CMK (cell line): ENCODE results near the gene AMT.
A peak's percentile ranks its signal among the peaks of the same experiment; 100 is the strongest.
"Not testable (repeated sequence)": the region's sequence is repeated elsewhere in the genome, so short reads cannot be mapped to it uniquely, and the experiment has no call there.

Experiments used
- DNase-seq: peaks from one replicate; pipeline ENCODE4 v3.0.0-alpha.2; 2010; ENCODE audit warnings: low read depth

The AMT gene

DNA sequence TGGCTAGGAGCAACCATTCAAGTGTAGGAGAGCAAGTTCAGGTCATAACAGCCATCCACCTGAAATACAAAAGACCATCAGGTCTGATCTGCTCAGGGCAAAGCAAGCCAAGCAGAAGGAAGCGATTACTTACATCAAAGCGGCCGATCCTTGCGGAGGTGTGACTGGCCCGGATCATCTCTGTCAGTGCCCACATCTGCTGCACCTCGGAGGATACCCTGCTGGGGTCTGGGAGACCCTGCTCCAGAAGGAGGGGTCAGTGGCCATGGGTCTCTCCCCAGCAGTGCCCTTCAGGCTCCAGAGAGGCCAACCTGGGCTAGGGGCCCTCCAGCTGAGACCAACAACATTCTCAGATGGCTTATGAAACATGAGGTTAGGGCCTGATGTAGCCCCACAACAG, 2.5 kb upstream of the AMT start:
- DNase-seq, result no peak

DNA sequence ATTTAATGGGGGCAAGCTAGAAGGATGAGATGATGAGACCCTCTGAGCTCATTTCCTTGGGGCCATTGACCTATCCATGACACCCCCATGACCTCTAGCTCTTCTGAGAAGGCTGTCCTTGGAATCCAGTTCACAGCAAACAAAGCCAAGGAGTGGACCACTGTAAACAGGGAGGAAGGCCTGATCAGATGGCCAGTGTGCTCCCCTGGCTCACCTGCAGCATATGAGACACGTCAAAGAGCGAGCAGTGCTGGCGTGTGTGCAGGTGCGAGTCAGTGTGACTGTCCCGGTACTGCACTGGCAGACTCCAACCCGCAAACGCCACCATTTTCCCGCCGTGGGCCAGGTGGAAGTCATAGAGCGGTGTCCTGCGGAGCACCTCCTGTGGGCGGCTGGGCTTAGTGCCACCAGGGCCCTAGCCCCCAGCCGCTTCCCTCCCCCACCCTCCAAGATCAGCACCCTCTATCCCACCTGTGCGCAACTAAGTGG, 339 bp downstream of the AMT start:
- no peak for DNase-seq

DNA sequence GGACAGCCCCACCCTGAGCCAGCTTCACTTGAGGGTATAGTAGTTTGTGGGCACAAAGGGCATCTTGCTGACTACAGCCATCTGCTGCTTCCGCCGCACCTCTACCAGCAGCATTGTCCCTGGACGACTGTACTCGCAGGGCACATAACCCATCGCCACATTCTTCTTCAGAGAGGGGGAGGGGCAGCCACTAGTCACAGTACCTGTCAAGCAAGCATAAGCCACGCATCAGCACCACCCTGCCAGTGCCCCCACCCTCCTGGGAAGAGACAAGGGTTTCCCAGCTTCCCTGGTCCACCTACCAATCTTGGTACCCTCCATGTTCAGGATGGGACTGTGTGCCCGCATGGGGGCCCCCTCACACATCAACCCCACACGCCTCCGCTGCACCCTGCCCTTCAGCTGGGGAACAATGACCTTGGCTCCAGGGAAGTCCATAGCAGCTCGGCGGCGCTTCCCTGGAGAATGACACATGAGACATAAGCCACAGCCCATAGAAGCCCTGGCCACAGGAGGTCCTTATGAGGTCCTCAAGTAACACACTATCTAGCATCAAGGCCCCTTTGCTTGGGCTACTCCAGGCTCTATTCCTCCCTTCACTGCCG, 4.7 kb downstream of the AMT start:
- no peak for DNase-seq

DNA sequence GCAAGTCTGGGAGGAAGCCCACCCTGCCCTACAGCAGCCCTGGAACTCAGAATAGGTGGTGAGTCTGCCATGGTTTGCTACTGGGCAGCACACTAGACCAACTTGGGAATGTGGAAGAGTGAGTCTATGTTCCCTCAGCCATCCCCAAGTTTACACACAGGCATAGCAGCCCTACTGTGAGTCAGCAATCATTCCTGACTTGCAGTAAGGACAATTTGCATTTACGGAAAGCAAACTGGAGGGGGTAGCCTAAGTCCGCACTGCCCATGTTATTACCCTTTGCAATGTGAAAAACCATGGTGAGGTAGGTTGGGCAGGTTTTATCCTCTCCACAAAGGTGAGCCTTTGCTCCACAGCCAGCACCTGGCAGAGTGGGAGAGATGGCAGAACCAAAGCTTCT, 5.4 kb downstream of the AMT start:
- no peak for DNase-seq

DNA sequence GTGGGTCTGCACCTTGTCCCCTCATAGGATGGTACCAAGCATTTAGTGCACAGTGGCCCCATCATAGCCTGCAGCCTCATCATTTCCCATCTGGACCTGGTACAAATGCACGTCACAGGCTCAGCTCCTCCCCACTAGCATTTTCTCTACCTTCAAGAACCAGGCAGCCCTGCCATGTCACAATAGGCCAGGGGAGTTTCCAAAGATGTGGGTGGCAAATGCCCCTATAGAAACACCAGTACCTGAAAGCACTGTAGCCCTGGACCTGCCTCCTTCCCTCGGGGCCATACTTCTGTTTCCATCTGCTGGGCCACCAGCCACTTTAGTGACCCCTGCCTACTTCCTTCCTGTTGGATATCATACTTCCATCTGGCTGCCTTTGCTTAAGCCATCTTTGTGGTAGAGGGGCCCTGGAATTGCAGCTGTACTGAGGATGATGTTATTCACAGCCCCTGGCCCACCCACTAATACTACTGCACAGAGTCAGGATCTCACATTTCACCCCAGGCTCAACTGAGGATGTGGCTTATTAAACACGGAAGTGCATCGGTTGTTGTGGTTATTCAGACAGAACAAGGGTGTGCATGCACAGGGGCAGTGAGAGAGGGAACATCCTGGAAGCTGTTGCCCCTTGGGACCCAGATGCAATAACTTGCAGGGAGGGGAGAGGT, 6.2 kb downstream of the AMT start:
- peak; percentile 81 for DNase-seq

DNA sequence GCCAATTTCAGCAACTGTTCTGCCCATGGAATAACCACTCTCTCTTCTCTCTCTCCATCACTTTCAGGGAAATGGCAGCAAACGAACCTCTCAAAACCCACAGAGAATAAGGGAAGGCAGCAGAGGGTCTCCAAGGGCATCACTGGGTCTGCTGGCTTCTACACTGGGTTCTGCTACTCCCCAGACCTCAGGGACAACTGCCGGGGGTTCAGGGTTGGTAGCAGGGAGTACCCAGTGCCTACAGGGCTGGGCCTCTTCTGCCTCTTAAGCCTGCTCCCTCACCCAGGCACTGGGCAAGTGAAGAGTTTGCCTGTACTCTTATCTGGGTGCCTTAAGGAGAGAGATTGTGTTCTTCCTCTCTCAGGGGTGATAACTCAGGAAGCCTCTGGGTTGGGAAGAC, 7.5 kb downstream of the AMT start:
- no peak for DNase-seq

DNA sequence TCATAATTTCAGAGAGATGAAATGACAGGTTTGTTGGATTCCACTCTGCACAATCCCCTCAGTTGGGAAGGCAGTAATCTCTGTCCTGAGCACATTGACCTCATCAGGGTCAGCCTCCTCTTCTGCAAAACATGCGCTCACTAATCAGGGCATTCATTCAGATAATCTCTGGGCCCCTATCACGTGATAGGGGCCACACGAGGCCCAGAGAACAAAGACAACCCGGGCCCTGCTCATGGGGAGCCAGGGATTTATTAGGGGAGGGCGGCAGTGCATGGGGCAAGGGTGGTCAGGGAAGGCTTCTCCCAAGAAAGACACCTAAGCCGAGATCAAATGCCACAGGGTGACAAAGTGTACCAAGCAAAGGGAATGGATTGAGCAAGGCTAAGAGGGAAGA, 8.9 kb downstream of the AMT start:
- DNase-seq, result no peak

DNA sequence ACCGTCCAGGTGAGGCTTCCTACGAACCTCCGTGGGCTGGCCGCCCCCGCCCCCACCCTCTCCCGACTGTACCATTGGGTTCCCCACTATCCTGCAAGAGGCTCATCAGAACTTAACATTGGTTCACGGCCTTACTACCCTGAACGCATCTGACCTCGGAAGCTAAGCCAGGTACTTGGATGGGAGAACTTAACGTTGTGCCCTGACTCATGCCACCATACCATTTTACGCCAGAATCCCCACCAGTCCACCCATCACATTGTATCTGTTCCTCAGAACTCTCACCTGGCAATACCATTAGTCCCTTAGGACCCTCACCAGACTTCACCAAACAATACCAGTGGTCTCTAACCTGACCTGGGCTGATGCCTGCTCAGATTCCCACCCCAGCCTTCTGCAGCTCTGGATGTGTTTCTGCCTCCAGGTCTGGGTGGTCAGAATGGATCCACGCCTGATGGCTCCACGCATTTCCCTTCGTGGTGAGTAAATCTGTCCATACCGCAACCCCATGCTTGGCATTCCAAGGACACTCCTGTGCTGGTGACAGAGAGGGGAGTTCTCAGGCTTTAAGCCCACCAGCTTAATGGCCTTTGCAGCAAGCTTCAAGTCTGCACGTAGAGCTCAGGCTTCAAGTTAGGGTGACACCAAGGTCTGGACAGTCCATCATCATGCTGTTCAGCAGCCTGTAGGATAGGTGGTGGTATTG, 9.5 kb downstream of the AMT start:
- DNase-seq, result no peak

DNA sequence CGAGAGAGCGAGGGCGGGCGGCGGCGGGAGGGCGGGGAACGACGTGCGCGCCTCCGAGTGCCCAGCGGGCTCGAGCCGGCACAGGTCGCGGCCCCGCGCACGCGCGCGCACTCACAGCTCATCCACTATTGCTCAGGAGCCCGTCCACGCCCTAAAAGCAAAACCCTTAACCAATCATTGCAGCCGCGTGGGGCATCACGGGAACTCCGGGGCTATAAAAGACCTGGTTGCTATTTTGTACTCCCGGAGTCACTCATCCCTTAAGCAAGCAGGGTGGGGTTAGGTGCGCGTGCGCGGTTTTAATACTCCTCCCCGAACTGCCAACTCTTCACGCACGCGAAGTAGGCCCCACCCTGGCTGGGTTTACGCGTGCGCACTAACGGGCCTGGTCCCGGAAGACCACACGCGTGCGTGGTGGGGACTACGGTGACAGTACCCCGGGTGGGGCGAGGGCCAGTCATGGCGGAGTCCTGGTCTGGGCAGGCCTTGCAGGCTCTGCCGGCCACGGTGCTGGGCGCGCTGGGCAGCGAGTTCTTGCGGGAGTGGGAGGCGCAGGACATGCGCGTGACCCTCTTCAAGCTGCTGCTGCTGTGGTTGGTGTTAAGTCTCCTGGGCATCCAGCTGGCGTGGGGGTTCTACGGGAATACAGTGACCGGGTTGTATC, 10.2 kb downstream of the AMT start, which contains the start of the genes RHOA and TCTA:
RHOA (minus strand) TSS at position 9 of the 664 bp plus-strand sequence. CDS start 36,387 bp downstream, outside the sequence.
TCTA (plus strand) TSS at position 456 of the 664 bp plus-strand sequence; CDS start at position 460, 4 bp downstream.
- peak; percentile 99 for DNase-seq

DNA sequence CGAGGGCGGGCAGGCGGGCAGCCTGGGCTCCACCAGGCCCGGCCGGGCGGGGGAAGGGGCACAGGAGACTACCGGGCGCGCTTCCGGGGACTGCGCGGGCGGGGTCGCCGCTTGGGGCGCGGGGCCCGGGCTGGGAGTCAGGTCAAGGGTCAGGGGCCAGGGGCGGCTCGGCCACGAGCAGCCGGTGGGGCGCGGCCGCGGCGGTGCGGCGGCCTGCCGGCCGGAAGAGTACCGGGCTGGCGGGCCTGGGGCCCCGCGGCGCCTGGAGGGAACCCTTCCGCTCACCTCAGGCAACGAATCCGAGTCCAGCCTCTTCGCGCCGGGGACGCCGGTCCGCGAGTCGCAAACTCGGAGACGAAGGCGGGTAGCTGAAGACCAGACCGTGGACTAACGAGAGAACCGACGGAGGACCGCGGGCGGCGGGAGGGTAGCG, 10.7 kb downstream of the AMT start:
- peak; percentile 43 for DNase-seq

DNA sequence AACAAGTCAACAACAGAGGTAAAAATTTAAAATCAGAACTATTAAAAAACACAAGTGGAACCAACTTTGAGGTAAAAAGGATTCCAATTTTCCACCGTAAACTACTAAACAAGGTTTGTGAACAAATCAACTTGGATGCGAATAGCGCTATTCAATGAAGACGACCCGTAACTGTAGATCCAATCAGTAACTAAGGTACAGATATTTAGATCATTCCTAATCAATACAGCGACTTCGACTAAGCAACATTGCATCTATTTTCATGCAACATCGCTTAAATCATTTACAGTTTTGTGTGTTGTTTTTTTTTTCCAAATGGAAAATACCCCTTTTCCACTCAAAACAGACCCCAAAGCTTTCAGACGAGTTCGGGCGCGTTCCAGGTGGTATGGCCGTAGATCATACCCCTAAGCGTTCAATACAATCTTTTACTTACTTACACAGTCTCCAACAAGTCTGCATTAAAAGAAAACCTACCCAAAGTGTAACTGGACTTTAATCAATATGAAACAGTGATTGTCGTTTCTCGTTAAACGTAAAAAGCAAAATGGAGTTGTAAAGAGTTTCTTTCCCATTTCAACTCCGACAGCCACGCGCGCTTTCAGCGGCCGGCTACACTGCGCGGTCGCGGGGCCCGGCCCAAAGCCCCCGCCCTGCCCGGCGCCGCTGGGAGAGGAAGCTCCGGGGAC, 11.3 kb downstream of the AMT start:
- no peak for DNase-seq

DNA sequence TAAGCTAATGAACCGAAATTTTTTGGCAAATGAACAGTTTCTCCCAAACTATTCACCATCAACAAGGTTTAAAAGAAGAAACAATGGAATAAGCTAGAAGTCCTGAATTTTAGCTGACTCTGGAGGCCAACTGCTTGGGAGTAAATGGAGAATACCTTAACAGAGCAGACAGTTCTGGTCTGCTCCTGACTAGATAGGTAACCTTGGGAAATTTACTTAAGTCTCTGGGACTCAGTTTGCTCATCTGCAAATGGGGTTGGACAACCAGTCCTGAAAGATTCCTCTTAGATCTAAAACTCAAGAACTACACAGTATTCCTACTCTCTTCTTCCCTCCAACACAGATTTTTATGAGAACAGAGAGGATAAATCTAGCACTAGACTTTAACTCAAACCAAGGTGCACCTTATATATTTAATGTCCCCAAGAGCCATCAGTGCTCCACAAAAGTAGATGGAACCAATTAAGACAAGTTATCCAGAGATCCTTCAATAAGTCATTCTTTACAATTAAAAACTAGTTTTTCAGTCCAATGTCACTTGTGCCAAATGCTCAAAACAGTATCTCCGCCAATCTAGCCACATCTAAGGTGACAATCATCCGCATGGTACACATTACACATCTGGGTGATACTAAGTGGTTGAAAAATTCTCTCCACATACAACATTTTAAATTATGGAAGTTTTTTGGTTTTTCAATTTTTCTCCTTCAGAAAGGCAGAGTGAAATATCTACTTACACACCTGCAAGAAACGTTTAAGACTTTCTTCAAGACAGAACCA, 12.0 kb downstream of the AMT start:
- no peak for DNase-seq

DNA sequence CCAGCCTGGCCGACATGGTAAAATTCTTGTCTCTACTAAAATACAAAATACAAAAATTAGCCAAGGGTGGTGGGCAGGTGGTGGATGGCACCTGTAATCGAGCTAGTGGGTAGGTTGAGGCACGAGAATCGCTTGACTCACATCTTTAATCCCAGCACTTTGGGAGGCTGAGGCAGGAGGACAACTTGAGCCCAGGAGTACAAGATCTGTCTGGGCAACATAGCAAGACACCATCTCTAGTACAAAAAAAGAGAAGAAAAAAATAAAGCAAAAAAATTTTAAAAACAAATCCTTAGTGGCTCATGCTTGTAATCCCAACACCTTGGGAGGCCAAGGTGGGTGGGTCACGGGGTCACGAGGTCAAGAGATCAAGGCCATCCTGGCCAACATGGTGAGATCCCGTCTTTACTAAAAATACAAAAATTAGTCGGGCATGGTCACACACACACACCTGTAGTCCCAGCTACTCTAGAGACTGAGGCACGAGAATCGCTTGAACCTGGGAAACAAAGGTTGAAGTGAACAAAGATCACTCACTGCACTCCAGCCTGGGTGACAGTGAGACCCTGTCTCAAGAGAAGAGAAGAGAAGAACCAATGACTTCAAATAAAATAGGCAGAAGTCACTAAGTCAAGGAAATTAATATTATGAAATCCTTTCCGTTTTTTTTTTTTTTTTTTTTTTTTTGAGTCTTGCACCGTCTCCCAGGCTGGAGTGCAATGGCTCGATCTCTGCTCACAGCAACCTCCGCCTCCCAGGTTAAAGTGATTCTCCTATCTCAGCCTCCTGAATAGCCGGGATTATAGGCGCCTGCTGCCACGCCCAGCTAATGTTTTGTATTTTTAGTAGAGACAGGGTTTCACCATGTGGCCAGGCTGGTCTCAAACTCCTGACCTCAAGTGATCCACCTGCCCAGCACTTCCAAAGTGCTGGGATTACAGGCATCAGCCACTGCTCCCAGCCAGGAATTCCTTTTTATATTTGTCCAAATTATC, 15.4 kb downstream of the AMT start:
- no peak for DNase-seq

DNA sequence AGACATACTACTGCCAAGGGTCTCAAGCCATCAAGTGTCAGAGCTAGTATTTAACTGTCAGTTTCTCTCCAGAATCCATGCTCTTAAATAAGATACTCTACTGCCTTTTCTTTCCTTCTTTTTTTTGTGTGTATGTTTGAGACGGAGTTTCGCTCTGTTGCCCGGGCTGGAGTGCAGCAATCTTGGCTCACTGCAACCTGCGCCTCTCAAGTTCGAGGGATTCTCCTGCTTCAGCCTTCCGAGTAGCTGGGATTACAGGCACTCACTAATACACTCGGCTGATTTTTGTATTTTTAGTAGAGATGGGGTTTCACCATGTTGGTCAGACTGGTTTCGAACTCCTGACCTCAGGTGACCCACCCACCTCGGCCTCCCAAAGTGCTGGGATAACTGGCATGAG, 16.7 kb downstream of the AMT start:
- not testable (repeated sequence) for DNase-seq

DNA sequence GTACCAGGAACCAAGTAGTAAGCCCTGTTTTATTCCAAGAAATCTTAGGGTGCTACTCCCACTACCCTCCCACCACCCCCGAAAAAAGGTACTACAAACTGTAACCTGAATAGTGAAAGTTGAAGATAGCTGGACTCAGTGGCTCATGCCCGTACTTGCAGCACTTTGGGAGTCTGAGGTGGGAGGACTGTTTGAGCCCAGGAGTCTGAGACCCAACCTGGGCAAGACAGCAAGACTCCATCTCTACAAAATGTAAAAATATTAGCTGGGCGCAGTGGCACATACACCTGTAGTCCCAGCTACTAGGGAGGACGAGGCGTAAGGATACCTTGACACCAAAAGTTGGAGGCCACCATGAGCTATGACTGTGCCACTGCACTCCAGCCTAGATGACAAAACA, 18.4 kb downstream of the AMT start:
- no peak for DNase-seq

DNA sequence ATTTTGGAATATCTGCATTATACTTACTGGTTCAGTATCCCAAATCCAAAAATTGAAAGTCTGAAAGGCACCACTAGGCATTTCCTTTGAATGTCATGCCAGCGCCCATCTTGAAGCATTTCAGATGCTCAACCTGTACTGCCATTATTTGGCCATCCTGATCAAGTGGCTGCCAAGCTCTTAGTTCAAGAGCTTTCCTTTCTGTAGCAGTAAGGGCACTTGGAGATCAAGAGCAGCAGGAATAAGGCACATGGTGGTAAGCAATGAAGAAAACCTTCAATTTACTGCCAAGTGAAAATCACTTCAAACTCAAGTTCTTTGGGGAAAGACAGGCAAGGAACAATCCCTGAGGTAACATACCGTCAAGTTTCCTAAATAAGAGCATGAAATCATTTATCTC, 20.5 kb downstream of the AMT start:
- no peak for DNase-seq

DNA sequence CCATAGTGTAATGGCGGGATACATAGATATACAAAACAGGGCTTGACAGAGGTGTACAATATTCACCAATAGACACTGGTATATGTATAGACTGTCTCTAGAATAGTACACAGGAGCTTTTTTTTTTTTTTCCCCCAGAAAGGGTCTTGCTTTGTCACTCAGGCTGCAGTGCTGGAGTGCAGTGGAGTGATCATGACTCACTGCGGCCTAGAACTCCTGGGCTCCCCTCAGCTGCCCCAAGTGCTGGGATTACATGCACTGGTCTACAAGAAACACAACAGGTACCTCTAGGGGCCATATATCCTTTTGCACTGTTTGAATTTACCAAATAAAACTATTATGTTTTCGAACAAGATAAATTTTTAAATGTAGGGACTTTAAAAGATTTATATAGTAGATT, 22.8 kb downstream of the AMT start:
- DNase-seq, result no peak

DNA sequence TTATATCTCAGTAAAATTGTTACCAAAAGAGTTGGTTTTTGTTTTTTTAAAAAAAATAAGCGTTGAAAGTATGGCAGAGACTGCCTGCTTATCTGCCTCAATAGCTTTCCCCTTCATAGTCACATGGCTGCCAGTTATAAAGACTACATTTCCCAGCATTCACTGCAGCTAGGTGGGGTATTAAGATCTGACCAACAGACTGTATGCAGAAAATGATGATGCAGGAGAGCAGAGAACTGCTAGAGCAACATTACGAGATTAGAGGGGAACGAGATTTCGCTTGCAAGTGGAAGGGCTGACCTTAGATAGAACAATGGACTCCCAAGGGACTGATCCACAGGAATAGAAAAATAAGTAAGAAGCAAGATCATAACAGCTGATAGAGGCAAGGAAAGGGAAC, 24.8 kb downstream of the AMT start:
- no peak for DNase-seq

DNA sequence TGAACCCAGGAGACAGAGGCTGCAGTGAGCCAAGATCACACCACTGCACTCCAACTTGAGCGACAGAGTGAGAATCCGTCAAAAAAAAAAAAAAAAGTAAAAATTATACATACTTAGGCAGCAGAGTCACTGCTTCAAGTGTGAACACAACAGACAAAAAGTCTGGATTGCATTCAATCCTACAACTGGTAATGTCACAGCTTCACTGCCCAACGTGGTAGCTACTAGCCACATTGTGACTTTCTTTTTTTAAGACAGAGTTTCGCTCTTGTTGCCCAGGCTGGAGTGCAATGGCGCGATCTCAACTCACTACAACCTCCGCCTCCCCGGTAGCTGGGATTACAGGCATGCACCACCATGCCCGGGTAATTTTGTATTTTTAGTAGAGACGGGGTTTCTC, 31.0 kb downstream of the AMT start:
- not testable (repeated sequence) for DNase-seq

DNA sequence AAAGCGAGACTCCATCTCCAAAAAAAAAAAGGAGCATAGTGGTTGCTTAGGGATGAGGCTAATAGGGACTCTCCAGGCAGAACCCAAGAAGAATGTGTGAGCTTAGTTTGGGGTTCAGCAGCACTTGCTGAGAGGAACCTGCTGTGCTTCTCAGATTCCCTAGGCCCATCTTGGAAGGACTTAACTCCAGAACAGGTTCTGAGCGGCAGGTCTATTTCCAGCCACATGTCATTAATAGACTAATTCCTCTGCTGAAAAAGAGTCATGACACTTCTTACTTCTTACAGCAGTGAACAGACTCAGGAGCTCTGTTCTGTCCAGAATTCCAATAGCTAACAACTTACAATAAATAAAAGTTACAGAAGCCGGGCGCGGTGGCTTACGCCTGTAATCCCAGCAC, 33.0 kb downstream of the AMT start:
- no peak for DNase-seq
